ENCODE data around the gene ANKS1B. TPM values are rescaled to one million over a fixed set of nuclear protein-coding genes. Genes with fewer than 3 reads are reported as not detected.

The ANKS1B gene
- total and polyA plus RNA-seq, 9 donors = 1.4 to 5.6 (median 2.7) TPM

- H3K27me3 ChIP-seq (ENCODE audit: control insufficient read depth, insufficient read depth, low read length) = peaks cover 17% of the 10 kb centered on the region
Measured at GRCh38 chr12:98745578-98746391, 1239.0 kb downstream of the ANKS1B start.

DNA sequence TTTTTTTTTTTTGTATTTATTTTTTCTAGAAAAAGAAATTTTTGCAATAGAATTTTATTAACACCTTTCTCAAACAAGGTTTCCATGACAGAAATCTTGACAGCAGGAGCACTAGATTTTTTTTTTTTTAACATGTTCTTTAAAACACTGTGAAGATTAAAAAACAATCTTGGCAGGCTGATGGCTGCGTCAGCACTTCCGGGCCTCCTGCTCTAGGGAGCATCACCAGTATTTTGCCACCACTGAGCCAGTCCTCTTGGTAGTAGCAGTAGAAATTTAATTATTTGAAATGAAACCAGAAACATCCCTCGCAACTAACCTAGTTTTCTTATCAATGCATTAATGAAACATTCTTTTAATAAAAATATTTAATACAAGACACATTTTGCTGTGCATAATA, 1240.1 kb downstream of the ANKS1B start:
- H3K27ac ChIP-seq (ENCODE audit: low read length) = no peak overlapping the region
- H3K36me3 ChIP-seq (ENCODE audit: control insufficient read depth, insufficient read depth, low read length) = no peaks in the 10 kb centered on the region
- DNase-seq = no peak
- no CpG with 5 or more reads among the region's 3 CpGs for WGBS (ENCODE audit: insufficient coverage)
- peaks cover 10% of the 10 kb centered on the region for H3K4me1 ChIP-seq (ENCODE audit: control insufficient read depth, insufficient read depth, low read length)
- peaks cover 2% of the 10 kb centered on the region for H3K9me3 ChIP-seq (replicated peaks; ENCODE audit: control insufficient read depth, low read depth, low read length)
- peaks cover 17% of the 10 kb centered on the region for H3K27me3 ChIP-seq (ENCODE audit: control insufficient read depth, insufficient read depth, low read length)
- no peak overlapping the region for H3K4me3 ChIP-seq (ENCODE audit: low read length)

More at GRCh38 chr12:98745578-98746391, 1239.0 kb downstream of the ANKS1B start:
- Histone ChIP-seq H3K9me3 (replicated peaks; ENCODE audit: control insufficient read depth, low read depth, low read length) (peaks cover under 1% of the 10 kb centered on the region), H3K4me3 (ENCODE audit: low read length) (peak overlapping the region; percentile 40), H3K27ac (ENCODE audit: low read length) (no peak overlapping the region), H3K36me3 (ENCODE audit: control insufficient read depth, insufficient read depth, low read length) (no peaks in the 10 kb centered on the region), H3K4me1 (ENCODE audit: control insufficient read depth, insufficient read depth, low read length) (peaks cover 14% of the 10 kb centered on the region)
- peak; percentile 57 for DNase-seq
- 7% methylated on average over 44 of the region's 54 CpGs for WGBS (ENCODE audit: insufficient coverage)

DNA sequence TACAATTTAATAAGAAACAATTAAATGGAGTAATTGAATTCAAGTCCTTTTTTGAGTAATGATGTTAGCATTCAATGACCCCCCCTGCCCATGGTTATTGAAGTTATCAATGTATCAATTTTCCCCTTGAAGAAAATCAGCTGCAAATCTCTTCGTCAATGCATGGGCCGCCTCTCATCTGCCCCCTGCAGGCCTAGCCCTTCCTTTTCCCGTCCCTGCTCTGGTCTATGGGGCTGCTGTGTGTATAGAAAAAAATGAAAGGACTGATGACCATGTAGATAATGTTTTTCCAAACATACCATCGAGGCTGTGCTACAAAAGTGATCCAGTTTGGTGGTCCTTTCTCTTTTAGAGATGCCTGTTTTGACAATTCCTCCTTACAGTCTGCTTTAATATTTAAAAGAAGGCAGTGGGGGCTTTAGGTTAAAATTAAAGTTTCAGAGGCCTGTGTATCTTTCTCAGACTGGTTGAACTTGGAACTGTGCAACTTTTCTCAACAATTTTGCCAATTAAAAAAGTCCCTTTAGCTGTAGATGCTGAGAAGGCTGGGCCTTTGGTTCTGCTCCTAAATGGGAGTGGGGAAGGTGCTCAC, 1241.3 kb downstream of the ANKS1B start:
- H3K9me3 ChIP-seq (replicated peaks; ENCODE audit: control insufficient read depth, low read depth, low read length) = peaks cover 2% of the 10 kb centered on the region
- no peak overlapping the region for H3K27ac ChIP-seq (ENCODE audit: low read length)
- H3K4me1 ChIP-seq (ENCODE audit: control insufficient read depth, insufficient read depth, low read length) = peaks cover 10% of the 10 kb centered on the region
- H3K4me3 ChIP-seq (ENCODE audit: low read length) = no peak overlapping the region
- H3K36me3 ChIP-seq (ENCODE audit: control insufficient read depth, insufficient read depth, low read length) = no peaks in the 10 kb centered on the region
- no peak for DNase-seq
- peaks cover 17% of the 10 kb centered on the region for H3K27me3 ChIP-seq (ENCODE audit: control insufficient read depth, insufficient read depth, low read length)
- no CpG with 5 or more reads among the region's 4 CpGs for WGBS (ENCODE audit: insufficient coverage)

DNA sequence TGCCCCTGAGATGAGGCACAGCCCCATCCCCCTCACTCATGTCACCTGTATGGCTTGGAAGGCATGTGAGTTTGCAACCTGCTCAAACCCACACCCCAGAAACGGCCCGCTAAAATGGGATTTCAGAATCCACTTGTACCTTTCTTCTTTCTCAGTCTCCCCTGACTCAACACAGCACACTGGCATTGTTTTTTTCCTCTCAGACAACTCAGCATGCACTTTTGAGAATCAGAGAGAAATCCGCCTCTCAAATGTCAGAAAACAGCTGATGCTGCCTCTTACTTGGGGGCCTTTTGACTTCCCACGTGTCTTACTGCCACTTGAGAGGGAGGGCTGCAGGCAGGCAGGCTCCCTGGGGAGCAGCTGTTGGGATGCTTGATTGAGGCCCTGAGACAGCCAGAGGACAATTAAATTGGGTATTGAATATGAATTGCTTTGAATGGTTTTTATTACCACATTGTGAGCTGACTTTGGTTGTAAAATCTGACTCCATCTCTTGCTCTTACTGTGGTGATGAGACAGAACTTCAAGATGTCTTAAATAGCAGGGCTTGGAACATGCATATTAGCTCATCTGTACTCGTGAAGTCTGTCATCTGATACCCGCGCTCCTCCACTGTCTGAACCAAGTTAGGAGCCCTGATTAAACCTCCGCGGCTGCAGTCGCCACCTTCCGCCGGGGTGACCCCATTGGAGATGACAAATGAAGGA, 1243.0 kb downstream of the ANKS1B start:
- Histone ChIP-seq H3K4me1 (ENCODE audit: control insufficient read depth, insufficient read depth, low read length) (peaks cover 10% of the 10 kb centered on the region), H3K27ac (ENCODE audit: low read length) (no peak overlapping the region), H3K9me3 (replicated peaks; ENCODE audit: control insufficient read depth, low read depth, low read length) (peaks cover 2% of the 10 kb centered on the region), H3K36me3 (ENCODE audit: control insufficient read depth, insufficient read depth, low read length) (no peaks in the 10 kb centered on the region), H3K4me3 (ENCODE audit: low read length) (no peak overlapping the region), H3K27me3 (ENCODE audit: control insufficient read depth, insufficient read depth, low read length) (peaks cover 15% of the 10 kb centered on the region)
- DNase-seq = no peak
- 38% methylated on average over 6 of the region's 12 CpGs for WGBS (ENCODE audit: insufficient coverage)

DNA sequence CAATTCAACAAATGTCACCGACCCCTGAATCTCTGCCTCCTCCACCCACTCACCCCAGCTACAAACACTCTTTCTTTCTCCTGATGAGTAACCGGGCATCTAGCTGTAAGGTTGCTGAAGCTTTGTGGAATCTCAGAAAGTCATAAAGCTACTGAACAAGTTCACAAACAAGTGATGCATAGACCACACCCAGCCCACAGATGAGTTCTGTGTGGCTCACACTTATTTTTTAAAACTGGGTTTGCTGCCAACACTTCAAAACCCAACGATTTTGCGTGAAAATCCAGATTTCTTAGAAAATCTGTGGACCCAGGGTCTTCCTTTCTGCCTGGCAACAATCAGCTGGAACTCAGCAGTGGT, 1243.6 kb downstream of the ANKS1B start:
- no peak overlapping the region for H3K4me3 ChIP-seq (ENCODE audit: low read length)
- peaks cover 3% of the 10 kb centered on the region for H3K36me3 ChIP-seq (ENCODE audit: control insufficient read depth, insufficient read depth, low read length)
- 81% methylated on average over 2 of the region's 4 CpGs for WGBS (ENCODE audit: insufficient coverage)
- H3K4me1 ChIP-seq (ENCODE audit: control insufficient read depth, insufficient read depth, low read length) = peaks cover 9% of the 10 kb centered on the region
- no peak for DNase-seq
- no peak overlapping the region for H3K27ac ChIP-seq (ENCODE audit: low read length)
- peaks cover 10% of the 10 kb centered on the region for H3K27me3 ChIP-seq (ENCODE audit: control insufficient read depth, insufficient read depth, low read length)
- peaks cover 2% of the 10 kb centered on the region for H3K9me3 ChIP-seq (replicated peaks; ENCODE audit: control insufficient read depth, low read depth, low read length)

GRCh38 chr12:98740751-98741150, 1244.0 kb downstream of the ANKS1B start:
- Histone ChIP-seq H3K27me3 (ENCODE audit: control insufficient read depth, insufficient read depth, low read length) (peaks cover 5% of the 10 kb centered on the region), H3K36me3 (ENCODE audit: control insufficient read depth, insufficient read depth, low read length) (peaks cover 6% of the 10 kb centered on the region), H3K4me1 (ENCODE audit: control insufficient read depth, insufficient read depth, low read length) (peaks cover 5% of the 10 kb centered on the region), H3K9me3 (replicated peaks; ENCODE audit: control insufficient read depth, low read depth, low read length) (peaks cover 2% of the 10 kb centered on the region), H3K27ac (ENCODE audit: low read length) (no peak overlapping the region), H3K4me3 (ENCODE audit: low read length) (no peak overlapping the region)
- DNase-seq = no peak
- 71% methylated on average over 1 of the region's 1 CpG for WGBS (ENCODE audit: insufficient coverage)

- Histone ChIP-seq H3K9me3 (replicated peaks; ENCODE audit: control insufficient read depth, low read depth, low read length) (peaks cover 2% of the 10 kb centered on the region), H3K4me3 (ENCODE audit: low read length) (no peak overlapping the region), H3K27ac (ENCODE audit: low read length) (no peak overlapping the region), H3K36me3 (ENCODE audit: control insufficient read depth, insufficient read depth, low read length) (peaks cover 9% of the 10 kb centered on the region), H3K27me3 (ENCODE audit: control insufficient read depth, insufficient read depth, low read length) (no peaks in the 10 kb centered on the region), H3K4me1 (ENCODE audit: control insufficient read depth, insufficient read depth, low read length) (peaks cover 2% of the 10 kb centered on the region)
- WGBS (ENCODE audit: insufficient coverage) = no CpG with 5 or more reads among the region's 2 CpGs
- no peak for DNase-seq
Measured at GRCh38 chr12:98738539-98738938, 1246.2 kb downstream of the ANKS1B start.

DNA sequence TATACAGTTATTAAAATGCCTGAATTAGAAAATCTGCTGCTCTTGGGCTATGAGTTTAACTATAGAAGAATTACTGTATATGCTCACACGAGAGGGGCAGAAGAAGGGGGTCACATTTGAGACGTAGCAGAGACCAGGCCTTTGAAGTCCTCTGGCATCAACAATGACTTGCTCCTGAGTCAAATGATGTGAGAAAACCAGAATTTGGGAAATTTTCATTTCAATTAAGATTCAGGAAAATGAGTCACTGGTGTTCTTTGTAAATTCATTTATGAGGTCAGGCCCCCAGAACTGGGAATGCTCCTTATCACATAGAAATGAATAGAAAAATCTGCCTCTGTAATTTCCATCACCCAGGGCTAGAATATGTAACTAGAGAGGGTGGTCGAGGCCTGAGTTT, 1246.7 kb downstream of the ANKS1B start:
- Histone ChIP-seq H3K27me3 (ENCODE audit: control insufficient read depth, insufficient read depth, low read length) (no peaks in the 10 kb centered on the region), H3K36me3 (ENCODE audit: control insufficient read depth, insufficient read depth, low read length) (peaks cover 9% of the 10 kb centered on the region), H3K4me1 (ENCODE audit: control insufficient read depth, insufficient read depth, low read length) (peaks cover 2% of the 10 kb centered on the region), H3K9me3 (replicated peaks; ENCODE audit: control insufficient read depth, low read depth, low read length) (peaks cover 2% of the 10 kb centered on the region), H3K27ac (ENCODE audit: low read length) (no peak overlapping the region), H3K4me3 (ENCODE audit: low read length) (no peak overlapping the region)
- 70% methylated on average over 2 of the region's 3 CpGs for WGBS (ENCODE audit: insufficient coverage)
- no peak for DNase-seq

- Histone ChIP-seq H3K36me3 (ENCODE audit: control insufficient read depth, insufficient read depth, low read length) (peaks cover 9% of the 10 kb centered on the region), H3K4me3 (ENCODE audit: low read length) (no peak overlapping the region), H3K27me3 (ENCODE audit: control insufficient read depth, insufficient read depth, low read length) (no peaks in the 10 kb centered on the region), H3K4me1 (ENCODE audit: control insufficient read depth, insufficient read depth, low read length) (peaks cover 2% of the 10 kb centered on the region), H3K27ac (ENCODE audit: low read length) (no peak overlapping the region), H3K9me3 (replicated peaks; ENCODE audit: control insufficient read depth, low read depth, low read length) (peaks cover 2% of the 10 kb centered on the region)
- WGBS (ENCODE audit: insufficient coverage) = 80% methylated on average over 1 of the region's 4 CpGs
- DNase-seq = no peak
Measured at GRCh38 chr12:98737322-98737712, 1247.4 kb downstream of the ANKS1B start.

Data from muscle of leg (tissue), 11 donors.